Spinal cord (tissue), 10 donors: ENCODE results near the gene TRIP13. TPM values are rescaled to one million over a fixed set of nuclear protein-coding genes. Genes with fewer than 3 reads are reported as not detected.
"Not testable (repeated sequence)": the region's sequence is repeated elsewhere in the genome, so short reads cannot be mapped to it uniquely, and the experiment has no call there.

Source experiments
- DNase-seq, 6 donors: peaks; one replicate each; pipeline versions ENCODE4 v3.0.0 to v3.0.0-alpha.2; 2013 to 2015; ENCODE audit warnings: low spot score in 6 of 6, low read depth in 4 of 6
- H3K27ac ChIP-seq: one replicate; pipeline ENCODE4 v1.5.1; 2013; ENCODE audit warnings: low read depth, low read length, control low read depth
- H3K27me3 ChIP-seq: one replicate; pipeline ENCODE4 v1.6.1; 2013; ENCODE audit warnings: low read length; ENCODE audit not compliant: control insufficient read depth, insufficient read depth
- H3K36me3 ChIP-seq: one replicate; pipeline ENCODE4 v1.6.1; 2013; ENCODE audit warnings: low read length; ENCODE audit not compliant: control insufficient read depth, insufficient read depth
- H3K4me1 ChIP-seq: one replicate; pipeline ENCODE4 v1.6.1; 2013; ENCODE audit warnings: low read length; ENCODE audit not compliant: control insufficient read depth, insufficient read depth
- H3K4me3 ChIP-seq: one replicate; pipeline ENCODE4 v1.5.1; 2013; ENCODE audit warnings: low read depth, low read length, control low read depth
- H3K9me3 ChIP-seq: one replicate; pipeline ENCODE4 v1.6.1; 2013; ENCODE audit warnings: low read length; ENCODE audit not compliant: control insufficient read depth, insufficient read depth
- WGBS: methylation state at CpG from one replicate; pipeline ENCODE4 v1.1.5; 2013; ENCODE audit warnings: missing lambda C conversion rate; ENCODE audit not compliant: insufficient coverage; 5-methylcytosine and 5-hydroxymethylcytosine counted together
- polyA plus RNA-seq, 2 donors: library from polyadenylated mRNA; unstranded; fragments of 120-200 nt; gene quantifications; one replicate each; pipeline ENCODE4 v1.2.1, GENCODE V29; 2013; ENCODE audit not compliant: insufficient read length in 2 of 2
- total RNA-seq, 2 donors: library from RNA; depleted of rRNA in 1 of 2; stranded (reverse); fragments of 120-200 nt in 1 of 2; fragments of >200 nt in 1 of 2; gene quantifications; one replicate each; pipeline versions ENCODE4 v1.2.3 to v1.2.4, GENCODE V29; 2013 to 2014
- donor health status: healthy.

Gene TRIP13
- total and polyA plus RNA-seq, 4 donors: 5.8 to 10.4 (median 8.5) TPM

DNA sequence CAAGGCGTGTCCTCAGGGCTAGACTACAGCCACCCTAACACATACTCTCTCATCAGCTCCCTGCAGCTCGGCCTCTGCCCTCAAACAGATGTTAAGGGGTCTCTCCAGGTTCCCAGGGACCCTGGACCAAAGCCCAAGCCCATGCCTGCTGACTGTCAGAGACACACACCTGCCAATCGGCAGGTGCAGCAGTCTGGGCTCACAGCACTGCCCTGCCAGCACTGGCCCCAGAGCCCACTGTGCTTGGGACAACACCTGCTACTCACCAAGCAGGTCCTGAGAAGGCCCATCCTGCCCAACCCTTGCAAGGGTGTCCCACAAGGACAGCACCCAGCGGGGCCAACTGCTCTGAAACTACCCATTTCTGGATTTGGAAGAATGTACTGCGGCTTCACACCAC lies 21.7 kb upstream of the TRIP13 start:
- Histone ChIP-seq H3K27me3 (no peaks in the 10 kb centered on the region), H3K36me3 (peaks cover 93% of the 10 kb centered on the region), H3K4me3 (no peak overlapping the region), H3K27ac (no peak overlapping the region), H3K9me3 (no peaks in the 10 kb centered on the region), H3K4me1 (no peaks in the 10 kb centered on the region)
- WGBS: 100% methylated on average over 5 of the region's 5 CpGs
- DNase-seq: no peak

DNA sequence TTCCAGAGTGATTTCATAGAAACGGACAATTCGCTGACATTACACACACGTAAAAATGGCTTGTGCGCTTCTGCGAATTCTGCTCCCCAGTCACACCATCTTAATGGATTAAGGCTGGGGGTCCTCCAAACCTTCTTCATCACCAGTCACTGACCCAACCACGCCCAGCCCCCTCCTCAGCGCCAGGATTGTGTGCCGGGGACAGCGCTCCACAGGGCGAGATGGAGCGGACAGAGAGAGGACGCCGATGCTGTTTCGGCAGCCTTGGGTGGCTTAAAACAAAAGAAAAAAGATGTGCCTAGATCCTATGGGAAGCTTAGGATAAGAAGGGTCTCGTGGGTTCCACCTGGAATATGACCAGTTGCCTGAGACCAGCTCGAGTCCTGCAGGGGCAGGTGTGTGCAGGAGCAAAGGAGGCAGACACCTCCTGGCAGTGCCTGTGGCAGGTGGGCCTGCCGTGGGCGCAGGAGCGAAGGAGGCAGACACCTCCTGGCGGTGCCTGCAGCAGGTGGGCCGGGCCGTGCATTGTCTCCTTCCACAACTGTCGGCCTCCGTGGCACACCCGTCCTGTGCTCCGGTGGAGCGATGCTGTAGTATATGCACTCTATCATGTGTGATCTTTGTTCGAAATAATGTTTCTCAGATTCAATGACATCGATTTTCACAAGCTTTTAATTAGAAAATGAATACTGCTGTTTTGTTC lies 20.9 kb upstream of the TRIP13 start:
- 98% methylated on average over 26 of the region's 29 CpGs for WGBS
- no peak overlapping the region for H3K4me3 ChIP-seq
- no peaks in the 10 kb centered on the region for H3K9me3 ChIP-seq
- DNase-seq: no peak
- H3K36me3 ChIP-seq: peaks cover 95% of the 10 kb centered on the region
- no peaks in the 10 kb centered on the region for H3K4me1 ChIP-seq
- H3K27me3 ChIP-seq: no peaks in the 10 kb centered on the region
- no peak overlapping the region for H3K27ac ChIP-seq

DNA sequence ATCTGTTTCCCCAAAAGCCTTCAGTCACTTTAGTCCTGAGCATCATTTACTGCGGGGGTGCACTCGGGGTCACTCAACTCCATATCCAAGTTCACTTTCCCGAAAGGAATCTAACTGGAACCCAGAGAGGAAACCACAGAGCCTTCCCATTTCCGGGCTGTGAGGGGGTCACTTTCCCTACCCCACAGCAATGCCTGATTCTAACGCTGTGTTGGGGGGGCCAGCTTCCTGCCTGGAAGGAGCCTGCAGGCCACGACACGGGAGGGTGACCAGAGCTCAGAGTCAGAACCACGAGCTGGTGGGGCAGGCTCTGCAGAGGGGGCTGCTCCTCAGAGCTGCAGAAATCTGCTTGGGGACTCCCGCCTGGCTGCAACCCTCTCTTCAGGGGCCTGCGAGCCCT lies 20.4 kb upstream of the TRIP13 start:
- WGBS: 93% methylated on average over 9 of the region's 10 CpGs
- Histone ChIP-seq H3K27me3 (no peaks in the 10 kb centered on the region), H3K4me1 (no peaks in the 10 kb centered on the region), H3K9me3 (no peaks in the 10 kb centered on the region), H3K27ac (no peak overlapping the region), H3K36me3 (peaks cover 94% of the 10 kb centered on the region), H3K4me3 (no peak overlapping the region)
- no peak for DNase-seq

DNA sequence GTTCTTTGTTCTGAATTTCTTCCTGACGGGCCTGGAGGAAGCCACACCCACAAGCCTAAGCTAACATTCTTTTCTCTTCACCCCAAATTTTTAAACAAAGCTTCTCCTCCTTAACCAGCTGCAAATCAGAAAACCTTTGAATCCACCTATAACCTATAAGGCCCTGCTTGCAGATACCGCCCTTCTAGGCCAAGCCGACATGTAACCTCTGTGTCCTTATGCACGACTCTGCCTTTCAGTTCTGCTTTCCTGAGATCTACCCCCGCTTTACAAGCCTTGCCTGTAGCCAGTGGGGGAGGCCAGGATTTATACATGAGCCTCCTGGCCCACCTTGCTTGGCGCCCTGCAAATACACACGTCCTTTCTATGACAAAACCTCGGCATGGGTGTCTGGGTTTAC lies 19.4 kb upstream of the TRIP13 start:
- H3K9me3 ChIP-seq: no peaks in the 10 kb centered on the region
- no peaks in the 10 kb centered on the region for H3K4me1 ChIP-seq
- DNase-seq: no peak
- H3K36me3 ChIP-seq: peaks cover 93% of the 10 kb centered on the region
- WGBS: 87% methylated on average over 8 of the region's 8 CpGs
- H3K4me3 ChIP-seq: no peak overlapping the region
- H3K27me3 ChIP-seq: no peaks in the 10 kb centered on the region
- no peak overlapping the region for H3K27ac ChIP-seq

DNA sequence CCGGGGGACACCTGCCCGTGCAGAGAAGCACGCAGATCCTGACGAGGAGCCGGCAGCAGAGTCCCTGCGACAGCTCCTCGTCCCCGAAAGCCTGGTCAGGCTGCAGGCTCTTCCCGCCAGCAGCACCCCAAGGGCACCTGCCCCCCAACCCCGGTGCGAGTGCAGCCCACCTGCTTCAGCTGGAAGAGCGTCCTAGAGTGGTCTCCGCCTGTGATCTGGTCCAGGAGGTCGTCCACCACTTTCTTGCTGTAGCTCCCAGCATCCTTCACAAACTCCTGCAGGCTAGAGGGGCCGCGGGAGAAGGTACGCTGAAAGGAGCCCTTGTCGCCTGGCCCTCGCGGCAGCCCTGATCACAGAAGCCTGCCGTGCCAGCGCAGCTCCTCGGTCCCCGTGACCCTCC lies 16.8 kb upstream of the TRIP13 start:
- H3K9me3 ChIP-seq: no peaks in the 10 kb centered on the region
- no peak overlapping the region for H3K4me3 ChIP-seq
- DNase-seq: no peak
- H3K36me3 ChIP-seq: peaks cover 76% of the 10 kb centered on the region
- no peaks in the 10 kb centered on the region for H3K27me3 ChIP-seq
- no peak overlapping the region for H3K27ac ChIP-seq
- 94% methylated on average over 24 of the region's 24 CpGs for WGBS
- no peaks in the 10 kb centered on the region for H3K4me1 ChIP-seq

DNA sequence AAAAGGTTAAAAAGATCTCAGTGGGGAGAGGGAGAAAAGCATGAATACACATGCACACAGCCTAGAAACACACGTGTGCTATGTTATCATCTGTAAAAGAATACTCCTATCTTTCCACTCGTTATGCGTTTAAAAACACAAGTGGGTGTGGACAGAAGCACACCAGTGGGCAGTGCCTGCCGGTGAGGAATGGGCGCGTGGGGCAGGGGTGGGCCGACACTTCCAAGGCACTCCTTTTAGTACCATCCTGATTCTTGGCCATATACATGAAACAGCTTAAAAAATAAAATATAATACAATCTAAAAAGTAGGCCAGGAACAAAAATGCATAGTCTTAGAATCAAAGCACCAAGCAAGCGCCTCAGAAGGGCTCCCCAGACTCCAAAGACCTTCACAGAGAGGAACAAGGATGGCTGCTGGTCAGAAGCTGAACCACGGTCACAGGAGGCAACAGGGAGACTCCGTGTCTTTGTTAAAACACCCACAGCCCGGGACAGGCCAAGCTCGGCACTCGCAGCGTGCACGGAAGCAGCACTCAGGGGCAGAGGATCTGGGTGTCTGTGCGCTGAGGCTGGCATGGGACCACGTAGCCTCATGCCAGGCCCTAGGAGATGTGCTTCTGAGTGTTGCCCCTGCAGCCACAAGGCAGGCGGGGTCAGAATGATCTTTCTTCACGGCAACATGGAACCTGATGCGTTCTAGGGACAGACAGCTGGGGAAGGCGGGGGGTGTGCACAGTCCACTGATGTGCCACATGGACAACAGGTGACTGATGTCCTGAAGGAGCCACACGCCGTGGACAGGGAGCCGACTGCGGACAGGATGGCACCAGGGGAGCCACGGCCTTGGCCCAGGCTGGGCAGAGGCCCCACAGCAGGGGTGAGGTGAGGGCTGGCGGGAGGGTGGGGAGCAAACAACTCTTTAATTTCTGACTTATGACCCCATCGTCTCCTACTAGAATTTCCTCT lies 16.0 kb upstream of the TRIP13 start:
- H3K9me3 ChIP-seq: no peaks in the 10 kb centered on the region
- H3K4me3 ChIP-seq: no peak overlapping the region
- no peaks in the 10 kb centered on the region for H3K27me3 ChIP-seq
- no peak for DNase-seq
- no peaks in the 10 kb centered on the region for H3K4me1 ChIP-seq
- H3K27ac ChIP-seq: no peak overlapping the region
- peaks cover 76% of the 10 kb centered on the region for H3K36me3 ChIP-seq
- WGBS: 96% methylated on average over 23 of the region's 28 CpGs

DNA sequence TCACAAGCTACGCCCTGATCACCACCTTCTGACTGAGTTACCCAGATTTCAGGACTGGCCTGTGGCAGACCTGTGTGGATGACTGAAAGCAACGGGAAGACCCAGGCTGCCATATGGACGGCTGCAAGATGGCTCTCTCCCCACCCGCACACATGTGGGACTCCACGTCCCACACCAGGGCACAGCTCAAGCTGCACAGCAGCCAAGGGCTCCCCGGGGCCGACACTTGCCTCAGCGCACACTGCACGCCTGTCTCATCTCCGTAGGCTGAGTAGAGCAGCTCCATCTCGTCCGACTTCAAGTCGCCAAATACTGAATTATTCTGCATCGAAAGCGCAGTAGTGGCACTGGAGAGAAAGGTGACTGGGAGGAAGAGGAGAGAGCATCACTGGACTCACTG lies 14.6 kb upstream of the TRIP13 start:
- H3K4me1 ChIP-seq: no peaks in the 10 kb centered on the region
- H3K9me3 ChIP-seq: no peaks in the 10 kb centered on the region
- DNase-seq: no peak
- 96% methylated on average over 13 of the region's 15 CpGs for WGBS
- H3K27ac ChIP-seq: no peak overlapping the region
- H3K4me3 ChIP-seq: no peak overlapping the region
- H3K36me3 ChIP-seq: peaks cover 76% of the 10 kb centered on the region
- H3K27me3 ChIP-seq: no peaks in the 10 kb centered on the region

DNA sequence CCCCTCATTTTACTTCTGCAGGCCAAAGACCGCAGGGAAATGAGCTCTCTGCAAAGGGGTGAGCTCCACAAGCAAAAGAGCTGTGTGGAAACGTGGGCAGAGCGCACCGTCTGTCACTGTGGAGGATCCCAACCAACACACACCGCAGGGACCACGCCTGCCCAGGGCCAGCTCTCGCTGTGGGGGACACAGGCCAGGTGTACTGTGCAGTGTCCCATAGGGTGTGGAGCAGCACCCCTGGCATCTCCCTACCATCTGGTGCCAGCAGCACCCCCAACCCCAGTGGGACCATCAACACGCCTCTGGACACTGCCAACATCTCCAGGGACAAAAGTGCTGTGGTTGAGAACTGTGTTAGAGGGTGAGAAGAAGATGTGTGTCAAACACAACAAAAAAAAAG lies 14.0 kb upstream of the TRIP13 start:
- not testable (repeated sequence) for H3K4me1 ChIP-seq, H3K27me3 ChIP-seq, H3K4me3 ChIP-seq, DNase-seq, H3K27ac ChIP-seq, H3K9me3 ChIP-seq
- H3K36me3 ChIP-seq: peaks cover 76% of the 10 kb centered on the region
- WGBS: no CpG with 5 or more reads among the region's 8 CpGs

DNA sequence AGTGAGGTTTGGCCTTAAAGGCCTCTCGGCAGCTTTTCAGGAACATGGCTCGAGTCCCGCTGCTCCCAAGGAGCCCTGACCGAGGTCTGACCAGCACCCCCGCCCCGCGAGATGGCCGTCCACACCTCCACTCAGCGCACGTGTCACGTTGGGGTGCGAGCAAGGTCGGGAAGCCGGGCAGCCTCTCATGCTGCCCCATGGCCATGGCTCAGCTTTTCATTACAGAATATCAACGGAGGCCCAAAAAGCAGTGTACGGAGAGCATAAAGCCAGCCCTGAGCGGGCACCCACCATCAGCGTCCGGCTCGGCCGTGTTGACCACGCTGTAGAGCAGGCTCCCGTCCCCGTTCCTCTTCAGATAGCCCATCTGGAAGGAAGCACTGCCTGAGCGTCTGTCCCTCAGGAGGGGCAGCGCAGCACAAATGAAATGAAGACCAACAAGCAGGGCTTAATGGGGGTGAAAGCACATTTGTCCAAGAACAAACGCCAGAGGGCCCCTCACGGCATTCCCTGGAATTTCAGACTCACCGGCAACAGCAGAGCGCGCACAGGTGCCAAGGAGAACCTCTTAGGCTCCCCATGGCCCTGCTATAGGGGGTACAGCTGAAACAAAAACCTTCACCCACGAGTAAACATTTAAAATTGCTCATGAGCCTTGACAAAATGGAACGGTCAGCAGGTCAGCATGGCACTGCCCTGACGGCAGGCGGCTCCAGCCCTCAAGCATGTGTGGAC lies 11.7 kb upstream of the TRIP13 start:
- WGBS: 96% methylated on average over 35 of the region's 35 CpGs
- no peak for DNase-seq
- H3K4me3 ChIP-seq: no peak overlapping the region
- H3K36me3 ChIP-seq: peaks cover 78% of the 10 kb centered on the region
- no peak overlapping the region for H3K27ac ChIP-seq
- no peaks in the 10 kb centered on the region for H3K27me3 ChIP-seq
- no peaks in the 10 kb centered on the region for H3K4me1 ChIP-seq
- no peaks in the 10 kb centered on the region for H3K9me3 ChIP-seq
